ENCODE measurements around the gene BCL11B.

The BCL11B gene

DNA sequence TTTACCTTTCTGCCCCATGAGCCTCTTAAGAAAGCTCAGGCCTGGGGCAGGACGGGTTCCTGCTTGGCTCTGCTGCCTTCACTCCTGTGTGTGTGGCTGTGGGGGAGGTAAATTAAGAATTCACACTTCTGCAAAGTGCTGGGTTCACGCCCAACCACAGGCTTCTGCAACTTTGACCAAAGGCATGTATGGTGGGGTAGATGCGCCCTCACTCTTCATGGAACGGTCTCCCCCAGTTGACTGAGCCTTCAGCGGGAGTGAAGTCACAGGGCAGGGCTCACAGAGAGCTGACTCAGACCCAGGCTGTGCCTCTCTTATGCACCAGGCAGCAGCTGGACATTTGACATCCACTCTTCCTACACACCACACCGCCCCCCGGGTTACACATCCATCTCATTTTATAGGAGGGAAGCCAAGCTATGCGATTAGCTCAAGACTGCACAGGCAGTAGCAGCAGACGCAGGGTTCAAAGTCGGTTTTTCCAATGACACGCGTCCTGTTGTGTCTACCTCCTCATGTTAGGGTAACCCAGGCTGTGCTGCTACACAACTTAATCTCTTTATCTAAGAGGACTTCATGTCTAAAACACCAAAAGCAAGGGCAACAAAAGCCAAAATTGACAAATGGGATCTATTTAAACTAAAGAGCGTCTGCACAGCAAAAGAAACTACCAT, 15.4 kb upstream of the BCL11B start:
- DNase-seq (ENCODE audit: low read depth, low spot score) = no peak

DNA sequence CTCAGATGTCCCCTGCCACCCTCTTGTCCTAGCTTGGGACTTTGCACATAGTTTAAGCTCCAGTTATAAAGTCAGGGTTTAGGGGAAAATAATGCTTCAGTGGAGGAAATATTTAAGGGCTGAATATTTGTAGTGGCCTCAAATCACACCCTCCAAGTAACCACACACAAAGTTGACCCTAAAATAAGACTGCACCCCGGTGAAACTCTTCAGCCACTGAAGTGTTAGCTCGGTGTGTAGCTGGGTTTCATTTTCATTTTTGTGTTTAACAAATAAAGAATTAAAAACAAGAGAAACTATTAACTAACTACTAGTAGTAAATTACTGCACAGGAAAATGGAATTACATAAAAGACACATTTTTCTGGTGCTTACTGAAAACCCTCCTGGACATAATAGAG, 14.8 kb upstream of the BCL11B start:
- no peak for DNase-seq (ENCODE audit: low read depth, low spot score)

DNA sequence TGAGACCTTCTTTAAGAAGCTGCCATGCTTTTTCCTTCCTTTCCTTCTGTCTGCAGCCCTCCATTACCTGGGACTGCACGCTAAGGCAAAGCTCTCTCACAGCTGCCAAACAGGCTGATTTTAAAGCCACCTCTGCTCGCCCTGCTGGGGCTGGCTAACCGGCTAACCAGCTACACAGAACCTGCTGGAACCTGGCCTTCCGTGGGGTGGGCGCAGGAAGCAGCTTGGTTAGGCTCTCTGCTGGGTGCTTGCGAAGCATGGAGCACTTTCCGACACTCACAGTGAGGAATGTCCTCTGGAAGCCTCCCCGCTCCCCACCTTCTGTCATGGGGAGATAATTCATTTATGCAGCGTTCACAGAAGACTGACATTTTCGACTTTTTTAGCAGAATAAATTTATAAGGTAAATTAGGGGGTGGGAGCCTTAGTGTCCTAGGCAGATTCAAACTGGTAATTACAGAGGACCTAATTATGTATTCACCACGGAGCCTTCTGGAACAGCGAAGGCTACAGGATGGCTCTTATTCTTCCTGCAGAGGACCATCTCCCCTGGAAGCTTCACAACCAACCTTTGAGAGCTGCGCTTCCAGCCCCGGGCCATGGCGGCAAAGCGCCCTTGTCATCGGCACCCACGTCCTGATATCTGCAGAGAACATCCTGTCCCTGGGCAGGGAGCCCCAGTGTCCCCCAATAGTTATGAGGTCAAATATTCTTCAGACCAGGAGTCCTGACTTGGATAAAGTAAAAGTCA, 12.4 kb upstream of the BCL11B start:
- no peak for DNase-seq (ENCODE audit: low read depth, low spot score)

DNA sequence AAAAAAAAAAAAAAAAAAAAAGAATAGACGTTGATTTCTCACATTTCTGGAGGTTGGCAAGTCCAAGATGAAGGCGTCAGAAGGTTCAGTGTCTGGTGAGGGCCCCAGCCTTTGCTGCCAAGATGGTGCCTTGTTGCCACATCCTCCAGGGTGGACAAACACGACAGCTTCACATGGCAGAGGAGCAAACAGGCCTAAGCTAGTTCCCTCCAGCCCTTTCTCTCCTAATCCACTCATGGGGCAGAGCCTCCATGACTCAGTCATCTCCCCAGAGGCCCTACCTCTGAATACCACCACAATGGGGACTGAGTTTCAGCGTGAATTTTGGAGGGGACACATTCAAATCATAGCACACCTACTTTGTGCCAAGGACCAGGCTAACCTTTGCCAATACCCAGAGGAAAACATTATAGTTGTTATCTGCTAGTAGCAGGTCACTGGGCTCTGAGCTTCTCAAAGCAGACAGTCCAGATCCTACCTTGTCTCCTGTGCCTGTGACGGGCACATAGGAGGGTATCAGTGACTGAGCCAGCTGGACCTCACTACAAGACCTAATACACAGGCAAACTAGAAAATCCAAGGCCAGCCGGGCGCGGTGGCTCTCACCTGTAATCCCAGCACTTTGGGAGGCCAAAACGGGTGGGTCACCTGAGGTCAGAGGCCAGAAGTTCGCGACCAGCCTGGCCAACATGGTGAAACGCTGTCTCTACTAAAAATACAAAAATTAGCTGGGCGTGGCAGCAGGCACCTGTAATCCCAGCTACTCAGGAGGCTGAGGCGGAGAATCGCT, 10.5 kb upstream of the BCL11B start:
- DNase-seq (ENCODE audit: low read depth, low spot score) = no peak

DNA sequence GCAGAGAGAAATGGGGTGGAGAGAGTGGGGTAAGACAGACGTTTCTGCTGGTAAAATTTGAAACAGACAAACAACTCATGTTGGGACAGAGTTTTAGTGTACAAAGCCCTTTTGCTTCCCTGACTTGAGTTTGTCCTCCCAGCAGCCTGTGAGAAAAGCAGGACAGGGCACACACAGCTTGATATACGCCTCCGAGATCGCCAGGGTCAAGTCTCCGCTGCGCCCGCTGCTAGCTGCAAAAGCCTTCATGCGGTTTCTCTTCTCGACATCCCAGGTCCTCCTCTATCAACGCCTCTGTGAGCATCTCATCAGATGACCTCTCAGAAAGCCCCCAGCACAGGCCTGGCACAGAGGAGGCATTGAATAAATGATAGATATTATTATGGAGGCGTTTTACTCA, 9.4 kb upstream of the BCL11B start:
- no peak for DNase-seq (ENCODE audit: low read depth, low spot score)

DNA sequence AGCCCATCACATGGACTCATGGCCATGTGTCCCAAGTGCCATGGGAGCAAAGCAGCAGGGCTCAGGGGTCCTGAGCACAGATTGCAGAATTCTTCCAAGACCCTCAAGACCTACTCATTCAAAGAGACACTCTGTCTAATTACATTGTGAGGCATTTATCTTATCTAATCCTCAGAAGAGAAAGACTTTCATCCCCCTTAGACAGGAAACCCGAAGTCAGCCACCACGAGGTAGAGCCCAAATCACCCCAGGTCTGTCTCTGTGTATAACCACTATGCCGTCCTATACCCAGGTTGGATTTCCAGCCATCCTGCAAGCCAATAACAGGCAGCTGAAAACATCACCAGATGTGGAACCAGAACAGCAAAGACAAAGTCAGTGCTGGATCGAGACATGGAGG, 8.9 kb upstream of the BCL11B start:
- no peak for DNase-seq (ENCODE audit: low read depth, low spot score)

DNA sequence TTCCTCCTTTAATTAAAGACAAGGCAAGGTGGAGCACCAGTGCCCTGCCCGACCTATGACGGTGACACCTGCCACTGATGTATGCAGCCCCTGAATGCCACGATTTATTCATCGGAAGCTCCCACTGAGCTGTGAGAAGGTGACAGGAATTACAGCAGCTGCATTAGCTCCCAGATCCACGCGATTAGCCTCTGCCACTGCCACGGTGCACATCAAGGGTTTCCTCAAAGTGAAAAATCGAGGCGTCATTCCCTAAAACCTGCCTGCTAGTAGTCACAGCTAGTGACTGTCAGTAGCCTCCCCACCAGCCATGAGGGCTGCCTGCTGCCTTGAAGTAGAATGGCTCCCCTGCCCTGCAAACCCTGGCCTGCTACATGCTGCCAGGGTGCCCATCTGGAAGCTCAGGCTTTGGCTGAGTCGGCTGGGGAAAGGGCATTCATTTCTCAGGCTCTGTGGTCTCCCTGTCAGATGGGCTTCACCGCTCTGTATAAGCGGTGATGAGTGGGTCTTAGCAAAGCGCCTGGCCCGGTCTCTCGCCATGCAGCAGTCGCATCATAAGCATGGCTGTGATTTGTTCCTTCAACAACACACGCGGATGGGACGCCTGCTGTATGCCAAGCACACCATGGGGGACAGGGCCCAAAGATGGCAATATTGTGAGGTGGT, 8.2 kb upstream of the BCL11B start:
- DNase-seq (ENCODE audit: low read depth, low spot score) = no peak

DNA sequence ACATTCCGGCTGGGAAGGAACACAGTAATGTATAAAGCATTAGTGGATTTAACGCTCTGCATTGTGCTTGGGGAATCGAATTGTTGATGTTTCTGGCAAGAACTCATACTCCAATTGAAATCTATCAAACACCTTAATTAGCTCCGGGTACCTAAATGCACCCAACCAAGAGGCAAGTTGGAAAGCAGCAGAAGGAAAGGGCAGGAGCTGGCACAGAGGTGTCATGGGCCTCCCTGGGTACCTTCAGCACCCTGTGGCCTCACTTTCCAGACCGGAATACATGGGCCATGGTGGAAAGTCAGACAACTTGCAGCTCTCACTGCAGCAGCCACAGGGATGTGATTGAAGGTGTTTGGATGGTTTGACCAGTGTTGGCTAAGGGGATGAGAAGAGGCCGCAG, 6.8 kb upstream of the BCL11B start:
- no peak for DNase-seq (ENCODE audit: low read depth, low spot score)

DNA sequence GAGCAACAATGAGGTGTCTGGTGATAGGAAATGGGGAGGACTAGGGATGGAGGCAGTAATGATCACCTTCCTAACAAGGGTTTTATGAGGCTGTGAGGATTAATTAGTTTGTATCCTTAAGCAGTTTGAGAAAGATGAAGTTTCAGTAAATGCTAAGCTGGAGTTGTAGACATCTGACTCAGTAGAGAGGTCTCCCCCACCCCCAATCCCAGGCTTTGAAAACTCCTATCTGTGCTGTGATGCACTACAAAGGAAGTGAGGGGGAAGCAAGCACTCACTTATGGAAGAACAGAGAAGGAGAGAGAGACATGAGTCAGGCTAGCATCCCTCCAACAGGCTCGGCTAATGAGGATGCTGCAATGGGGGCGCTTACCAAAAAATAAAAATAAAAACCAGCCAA, 5.5 kb upstream of the BCL11B start:
- no peak for DNase-seq (ENCODE audit: low read depth, low spot score)

DNA sequence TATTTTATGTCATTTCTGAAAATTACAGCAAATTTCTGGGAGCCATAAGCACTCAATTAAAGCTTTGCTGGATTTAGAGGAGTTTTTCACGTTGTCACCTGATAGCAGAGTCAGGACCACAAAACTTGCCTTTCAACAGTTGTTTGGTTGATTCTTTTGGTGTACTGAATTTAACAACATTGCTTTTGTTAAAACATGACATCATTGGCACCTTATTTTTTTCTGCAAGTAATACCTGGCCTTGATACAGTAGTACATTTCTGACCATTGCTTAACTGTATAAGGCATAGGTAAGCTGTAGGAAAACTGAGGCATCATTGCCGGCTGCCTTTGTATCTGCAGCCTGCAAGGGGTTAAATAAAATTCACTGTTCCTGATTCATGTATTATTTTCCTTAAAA, 4.5 kb upstream of the BCL11B start:
- DNase-seq (ENCODE audit: low read depth, low spot score) = no peak

DNA sequence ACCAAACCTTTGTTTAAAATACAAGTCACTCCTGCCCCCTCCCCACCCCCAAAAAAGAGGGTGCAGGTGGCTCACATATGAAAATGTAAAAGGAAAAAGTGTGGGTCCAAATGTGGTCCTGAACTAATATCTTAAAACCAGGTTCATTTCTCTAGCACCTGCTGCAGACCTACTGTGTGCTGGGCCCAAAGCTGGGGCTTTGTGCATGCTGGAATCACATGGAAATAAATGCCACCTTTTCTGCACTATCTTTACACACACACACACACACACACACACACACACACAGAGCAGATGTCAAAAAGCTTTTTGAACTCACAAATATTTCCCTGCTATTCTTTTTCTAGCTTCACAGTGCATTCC, 3.2 kb upstream of the BCL11B start:
- DNase-seq (ENCODE audit: low read depth, low spot score) = no peak

DNA sequence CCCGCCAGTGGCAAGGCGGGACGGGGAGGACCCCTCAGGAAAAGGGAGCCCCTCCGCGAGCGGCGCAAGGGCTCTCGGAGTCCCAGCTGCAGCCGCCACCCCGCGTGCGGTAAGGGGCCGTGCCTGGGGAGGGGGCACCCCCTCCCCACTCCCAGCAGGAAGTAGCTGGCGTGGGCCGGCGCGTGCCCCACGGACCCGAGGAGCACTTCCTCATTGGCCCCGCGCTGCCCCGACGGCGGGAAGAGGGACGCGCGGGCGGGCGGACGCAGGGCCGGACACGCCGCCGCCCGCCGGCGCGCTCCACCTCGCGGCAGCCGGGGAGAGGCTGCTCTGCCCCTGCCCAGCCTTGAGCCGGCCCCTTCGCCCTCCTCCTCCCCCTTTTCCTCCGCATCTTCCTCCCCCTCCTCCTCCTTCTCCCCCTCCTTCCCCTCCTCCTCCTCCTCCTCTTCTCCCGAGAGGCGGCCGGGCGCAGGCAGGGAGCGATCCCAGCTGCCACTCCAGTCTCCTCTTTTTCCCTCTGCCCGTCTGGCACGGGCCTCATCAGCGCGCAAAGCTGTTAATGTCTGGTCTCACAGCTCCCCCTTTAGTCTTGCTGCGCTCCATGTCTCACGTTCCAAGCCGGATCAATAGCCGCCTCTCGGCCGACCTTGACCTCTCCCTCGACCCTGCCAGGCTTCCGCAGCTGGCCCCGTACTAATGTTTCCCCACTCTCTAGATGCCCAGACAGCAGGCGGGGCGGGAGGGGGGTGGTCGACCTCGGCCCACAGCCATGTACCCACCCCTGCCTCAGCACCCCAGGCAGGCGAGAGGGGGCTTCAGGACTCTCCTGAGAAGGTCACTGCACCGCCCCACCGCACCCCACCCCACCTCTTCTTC, 2.6 kb upstream of the BCL11B start:
- DNase-seq (ENCODE audit: low read depth, low spot score) = peak; percentile 88

DNA sequence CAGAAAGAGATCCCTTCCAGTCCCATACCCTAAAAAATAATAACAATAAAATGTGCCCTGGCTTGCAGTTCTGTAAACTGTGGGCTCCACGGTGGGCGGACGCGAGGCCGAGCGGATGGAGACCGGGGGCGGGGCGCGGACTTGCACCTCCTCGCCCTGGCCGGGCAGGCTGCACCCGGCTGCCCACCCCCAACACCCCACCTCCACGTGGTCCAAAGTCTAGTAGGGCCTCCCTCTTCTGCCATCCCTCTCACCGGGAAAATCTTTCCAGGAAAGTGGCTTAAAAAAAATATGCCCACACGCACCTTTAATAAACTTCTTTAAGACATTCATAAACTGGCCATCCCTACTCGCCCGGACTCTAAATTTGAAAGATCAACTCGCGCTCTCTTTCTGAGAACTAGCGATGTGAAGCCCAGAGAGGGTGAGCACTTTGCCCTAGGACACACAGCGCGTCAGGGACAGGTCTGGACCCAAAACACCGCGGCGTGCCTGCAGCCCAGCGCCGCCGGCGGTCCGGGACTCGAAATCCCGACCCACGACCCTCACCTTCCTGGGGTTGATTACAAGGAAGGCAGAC, 1.9 kb upstream of the BCL11B start:
- DNase-seq (ENCODE audit: low read depth, low spot score) = no peak

DNA sequence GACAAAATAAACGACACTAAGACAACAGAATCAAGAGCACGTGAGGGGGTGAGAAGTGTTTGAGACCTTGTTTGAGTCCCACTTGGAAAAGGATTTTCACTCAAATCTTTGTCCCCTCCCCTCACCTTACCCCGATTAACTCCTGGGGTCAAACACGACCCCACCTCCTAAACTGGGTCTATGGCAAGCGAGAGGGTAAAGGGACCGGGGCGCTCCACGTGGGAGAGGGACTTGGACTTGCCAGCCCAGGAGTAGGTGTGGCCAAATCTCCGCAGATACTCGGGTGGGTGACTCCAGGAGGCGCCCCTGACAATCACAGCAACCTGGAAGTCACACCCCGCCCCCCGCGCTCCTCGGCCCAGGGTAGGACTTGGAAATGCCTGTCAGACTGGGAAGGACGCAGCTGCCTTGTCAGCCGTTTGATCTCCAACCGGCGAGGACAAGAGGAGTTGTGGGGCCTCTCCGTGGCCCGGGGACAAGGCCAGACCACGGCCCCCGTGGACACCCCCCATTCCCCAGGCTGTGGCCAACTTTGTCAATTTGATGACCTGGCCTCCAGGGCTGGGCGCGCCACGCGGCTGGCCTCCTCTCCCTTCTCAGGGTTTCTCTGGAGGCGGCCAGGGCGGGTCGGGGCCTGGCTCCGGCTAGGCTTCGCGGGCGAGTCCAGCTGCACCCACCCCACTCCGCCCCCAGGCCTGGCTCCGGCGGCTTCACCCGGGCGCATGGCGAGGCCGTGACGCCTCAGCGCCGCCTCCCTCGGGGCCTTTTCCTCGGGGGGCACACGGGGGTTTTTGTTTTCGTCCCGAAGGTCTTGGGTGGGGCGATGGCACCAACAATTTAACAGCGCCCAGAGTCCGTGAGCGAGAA, 1.1 kb upstream of the BCL11B start:
- DNase-seq (ENCODE audit: low read depth, low spot score) = no peak

DNA sequence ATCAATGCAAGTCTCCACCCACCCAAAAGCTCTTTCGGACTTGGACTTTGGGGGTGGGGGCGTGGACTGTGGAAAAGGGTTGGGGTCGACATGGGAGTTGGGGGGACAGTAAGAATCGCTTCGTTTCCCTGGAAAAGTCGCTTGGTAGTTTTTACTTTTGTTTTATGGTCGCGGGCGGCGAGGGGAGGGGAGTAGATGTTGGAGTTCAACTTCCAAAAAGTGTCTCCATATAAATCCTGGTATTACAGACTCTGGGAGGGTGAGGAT, 568 bp upstream of the BCL11B start:
- no peak for DNase-seq (ENCODE audit: low read depth, low spot score)

DNA sequence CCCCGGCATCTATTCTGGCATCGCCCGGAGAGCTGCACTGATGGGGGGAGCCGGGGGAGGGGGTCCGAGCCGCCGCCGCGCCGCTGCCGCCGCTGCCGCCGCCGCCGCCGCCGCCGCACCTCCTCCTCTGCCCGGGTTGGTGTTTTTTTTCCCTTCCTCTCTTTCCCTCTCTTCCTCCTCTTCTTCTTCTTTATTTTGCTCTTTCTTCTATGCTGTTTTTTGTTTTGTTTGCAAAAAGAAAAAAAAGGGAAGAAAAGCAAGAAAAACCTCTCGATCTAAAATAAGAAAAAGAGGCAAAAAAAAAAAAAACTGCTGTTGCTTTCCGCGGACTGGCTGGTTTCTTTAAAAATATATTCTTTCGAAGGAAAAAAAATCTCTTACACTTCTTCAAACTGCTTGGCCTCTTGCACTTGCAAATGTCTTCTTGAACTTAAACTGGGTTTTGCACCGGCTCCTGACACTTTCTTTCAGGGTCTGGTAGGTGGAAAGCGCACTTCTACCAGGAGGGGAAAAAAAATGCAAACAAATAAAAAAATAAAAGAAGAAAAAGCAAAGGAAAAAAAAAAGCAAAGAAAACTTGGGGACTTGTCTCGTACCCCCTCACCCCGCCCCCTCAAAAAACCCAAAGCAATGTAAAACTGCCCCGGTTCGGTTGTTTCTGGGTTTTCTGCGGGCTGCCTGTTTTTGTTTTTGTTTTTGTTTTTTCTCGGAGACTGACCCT, 616 bp downstream of the BCL11B start:
- DNase-seq (ENCODE audit: low read depth, low spot score) = no peak

DNA sequence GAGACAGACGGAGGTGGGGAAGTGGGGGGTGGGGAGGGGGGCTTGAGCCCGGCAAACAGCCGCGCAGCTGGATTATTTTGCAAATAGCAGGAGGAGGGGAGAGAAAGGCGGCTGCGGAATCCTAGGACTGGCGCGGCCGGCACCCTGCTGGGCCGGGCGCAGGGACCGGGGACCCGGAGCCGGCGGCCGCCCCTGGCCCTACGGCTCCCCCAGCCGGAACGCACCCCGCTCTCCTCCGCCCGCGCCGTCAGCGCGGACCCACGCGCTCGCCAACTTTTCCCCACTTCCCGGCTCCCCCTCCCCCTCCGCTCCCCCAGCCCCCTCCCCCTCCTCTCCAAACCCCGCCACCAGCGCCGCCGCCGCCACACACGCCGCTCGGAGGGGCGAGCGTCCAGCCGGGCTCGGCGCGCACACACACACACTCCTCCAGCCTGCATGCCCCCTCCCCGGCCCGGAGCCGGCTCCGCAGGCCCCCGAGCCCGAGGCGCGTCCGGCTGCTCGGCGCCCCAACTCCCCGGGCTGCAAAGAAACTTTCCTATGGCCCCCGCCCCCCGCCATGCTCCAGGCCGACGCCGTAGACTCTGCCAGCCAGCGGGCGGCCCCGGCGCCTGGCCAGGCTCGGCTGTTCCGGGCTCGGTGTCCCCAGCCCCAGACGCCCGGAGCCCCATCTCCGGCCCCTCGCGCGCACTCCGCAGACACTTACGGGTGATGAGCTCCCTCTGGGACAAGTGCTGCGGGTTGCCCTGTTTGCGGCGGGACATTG, 1.4 kb downstream of the BCL11B start:
- DNase-seq (ENCODE audit: low read depth, low spot score) = no peak

DNA sequence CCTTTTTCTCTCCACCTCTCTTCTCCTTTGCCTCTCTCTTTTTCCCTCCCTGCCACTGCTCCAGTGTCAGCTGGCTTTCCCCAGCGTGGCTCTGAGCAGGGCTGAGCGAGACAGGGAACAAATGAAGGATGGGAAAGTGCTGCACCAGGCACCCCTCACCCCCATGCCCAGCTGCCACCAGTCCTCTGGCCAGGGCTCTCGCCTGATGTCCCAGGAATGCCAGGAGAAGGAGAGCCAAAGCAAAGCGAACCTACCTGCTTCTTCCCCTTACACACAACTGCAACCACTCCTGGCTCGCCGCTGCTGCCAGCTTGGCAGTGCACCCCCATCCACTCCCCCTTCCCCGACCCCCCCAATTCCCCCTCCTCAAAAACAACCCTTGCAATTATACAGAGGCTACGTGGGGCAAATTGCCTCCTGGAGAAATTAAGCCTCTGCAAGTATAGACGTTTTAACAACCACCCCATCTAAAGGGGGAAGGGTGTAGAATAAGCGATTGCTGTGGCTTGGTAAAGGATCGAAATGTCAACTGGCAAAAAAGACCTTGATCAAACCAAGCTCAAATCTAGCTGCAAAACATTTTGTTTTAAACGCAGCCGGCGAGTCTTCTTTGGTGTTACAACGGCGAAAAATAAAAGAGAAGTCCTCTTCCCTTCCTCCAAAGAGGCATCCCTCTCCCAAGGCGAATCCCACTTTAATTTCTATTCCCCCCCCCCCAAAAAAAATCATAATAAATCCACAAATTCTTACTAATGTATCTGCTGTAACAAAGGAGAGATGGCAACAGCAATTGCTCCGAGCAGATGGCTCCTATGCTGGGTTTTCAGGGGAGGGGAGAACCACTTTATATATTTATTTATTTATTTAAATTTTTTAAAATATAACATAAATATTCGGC, 2.9 kb downstream of the BCL11B start:
- no peak for DNase-seq (ENCODE audit: low read depth, low spot score)
